Ovary (tissue), 3 donors: ENCODE measurements around the gene LRPPRC.

ENCODE experiments used
- CTCF ChIP-seq, 3 donors: fragments of 450-650 bp in 2 of 3; fragments of 200-600 bp in 1 of 3; IDR thresholded peaks; one replicate each; pipeline versions ENCODE4 v1.5.1 to v1.8.0; 2016 to 2022; ENCODE audit warnings: antibody characterized with exemption in 3 of 3, mild to moderate bottlenecking in 1 of 3
- EP300 ChIP-seq: sonication (generic); formaldehyde crosslinking; IDR thresholded peaks from one replicate; pipeline ENCODE4 v1.6.1; 2017; ENCODE audit warnings: antibody characterized with exemption
- donor health status: DM: no; HTN: no; CAD: no.

- TF ChIP-seq CTCF (IDR thresholded peaks at IDR 0.05) (no peak), EP300 (no peak)
Observed at GRCh38 chr2:43841949-43842865, 153.6 kb downstream of the LRPPRC start.
